AG20443 (cell line): ENCODE results near the gene PTGER2.

Source experiments
- DNase-seq: peaks from one replicate; pipeline ENCODE4 v3.0.0; 2012; ENCODE audit warnings: low spot score, mixed read lengths

The PTGER2 gene

GRCh38 chr14:52305014-52305413, 9.1 kb upstream of the PTGER2 start:
- DNase-seq = no peak

- no peak for DNase-seq
Measured at GRCh38 chr14:52307376-52307775, 6.7 kb upstream of the PTGER2 start.

GRCh38 chr14:52307905-52308304, 6.2 kb upstream of the PTGER2 start:
- no peak for DNase-seq

- no peak for DNase-seq
Measured at GRCh38 chr14:52310541-52310940, 3.6 kb upstream of the PTGER2 start.

GRCh38 chr14:52312931-52313355, 1.2 kb upstream of the PTGER2 start:
- peak; percentile 24 for DNase-seq

- DNase-seq = peak; percentile 27
Measured at GRCh38 chr14:52313462-52313861, 650 bp upstream of the PTGER2 start.

- DNase-seq = peak; percentile 57
Measured at GRCh38 chr14:52314595-52315354, 663 bp downstream of the PTGER2 start.

- DNase-seq = peak; percentile 13
Measured at GRCh38 chr14:52315355-52315718, 1.2 kb downstream of the PTGER2 start.

- no peak for DNase-seq
Measured at GRCh38 chr14:52318062-52318461, 4.0 kb downstream of the PTGER2 start.

GRCh38 chr14:52318826-52319645, 4.9 kb downstream of the PTGER2 start:
- no peak for DNase-seq

GRCh38 chr14:52319919-52320318, 5.8 kb downstream of the PTGER2 start:
- no peak for DNase-seq

GRCh38 chr14:52325126-52325525, 11.0 kb downstream of the PTGER2 start:
- no peak for DNase-seq

- no peak for DNase-seq
Measured at GRCh38 chr14:52325630-52326029, 11.5 kb downstream of the PTGER2 start.

GRCh38 chr14:52327374-52328226, 13.5 kb downstream of the PTGER2 start:
- DNase-seq = no peak

GRCh38 chr14:52328276-52328675, 14.2 kb downstream of the PTGER2 start:
- DNase-seq = no peak

- DNase-seq = no peak
Measured at GRCh38 chr14:52329678-52330369, 15.7 kb downstream of the PTGER2 start.

GRCh38 chr14:52332269-52332668, 18.2 kb downstream of the PTGER2 start:
- DNase-seq = no peak

GRCh38 chr14:52333108-52333507, 19.0 kb downstream of the PTGER2 start:
- DNase-seq = no peak

- DNase-seq = no peak
Measured at GRCh38 chr14:52333823-52334657, 19.9 kb downstream of the PTGER2 start.

- no peak for DNase-seq
Measured at GRCh38 chr14:52336241-52336640, 22.1 kb downstream of the PTGER2 start.
